Thymus (tissue), 11 donors: ENCODE results near the gene TAS1R1. TPM values are rescaled to one million over a fixed set of nuclear protein-coding genes. Genes with fewer than 3 reads are reported as not detected.
"Not testable (repeated sequence)": the region's sequence is repeated elsewhere in the genome, so short reads cannot be mapped to it uniquely, and the experiment has no call there.

Source experiments
- DNase-seq, 9 donors: peaks; one replicate each; pipeline ENCODE4 v3.0.0-alpha.2; 2013; ENCODE audit warnings: low spot score in 9 of 9, low read depth in 6 of 9, missing footprints in 1 of 9
- H3K27ac ChIP-seq, 2 donors: one replicate each; pipeline ENCODE4 v1.5.1; 2013; ENCODE audit warnings: control low read depth in 1 of 2, low read depth in 1 of 2, low read length in 1 of 2, mild to moderate bottlenecking in 1 of 2, moderate library complexity in 1 of 2
- H3K27me3 ChIP-seq, 2 donors: one replicate each; pipeline ENCODE4 v1.5.1; 2013; ENCODE audit warnings: low read length in 1 of 2; ENCODE audit not compliant: control insufficient read depth in 2 of 2, insufficient read depth in 1 of 2
- H3K36me3 ChIP-seq, 2 donors: one replicate each; pipeline ENCODE4 v1.5.1; 2013; ENCODE audit warnings: low read length in 1 of 2, mild to moderate bottlenecking in 1 of 2, moderate library complexity in 1 of 2; ENCODE audit not compliant: control insufficient read depth in 2 of 2, insufficient read depth in 2 of 2
- H3K4me1 ChIP-seq, 2 donors: one replicate each; pipeline ENCODE4 v1.5.1; 2013; ENCODE audit warnings: low read length in 2 of 2; ENCODE audit not compliant: control insufficient read depth in 2 of 2, insufficient read depth in 2 of 2
- H3K4me3 ChIP-seq, 2 donors: one replicate each; pipeline ENCODE4 v1.5.1; 2013; ENCODE audit warnings: low read length in 2 of 2, control low read depth in 1 of 2, mild to moderate bottlenecking in 1 of 2
- H3K9me3 ChIP-seq, 2 donors: one replicate each; pipeline ENCODE4 v1.5.1; 2013; ENCODE audit warnings: low read length in 1 of 2, mild to moderate bottlenecking in 1 of 2; ENCODE audit not compliant: control insufficient read depth in 2 of 2, insufficient read depth in 1 of 2
- WGBS: extraction: QIAGEN DNeasy Blood & Tissue Kit; methylation state at CpG from one replicate; pipeline ENCODE4 v1.1.7; 2013; 5-methylcytosine and 5-hydroxymethylcytosine counted together
- polyA plus RNA-seq: library from polyadenylated mRNA; stranded (reverse); fragments of 200-250 nt; gene quantifications from one replicate; pipeline ENCODE4 v1.2.3, GENCODE V29; 2013
- total RNA-seq: library from RNA; stranded (reverse); fragments of 120-200 nt; gene quantifications from one replicate; pipeline ENCODE4 v1.2.4, GENCODE V29; 2013
- donor health status: healthy.

Gene TAS1R1
- total and polyA plus RNA-seq, 2 donors: not detected

DNA sequence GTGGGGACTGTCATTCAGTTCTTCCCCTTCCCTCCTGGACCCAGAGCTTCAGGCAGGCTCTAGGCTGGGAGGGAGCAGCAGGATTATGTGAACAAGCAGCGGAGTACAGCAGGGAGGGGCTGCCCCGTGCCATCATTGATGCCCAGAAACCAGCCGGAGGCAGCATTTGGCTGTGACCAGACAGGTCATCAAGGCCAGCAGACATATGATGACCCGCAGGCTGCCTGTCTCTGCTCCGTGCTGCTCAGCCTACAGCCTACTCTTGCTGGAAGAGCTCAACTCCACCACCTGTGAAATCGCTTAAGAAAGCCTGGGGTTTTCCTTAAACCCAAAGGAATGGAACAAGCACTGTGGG is 42.6 kb downstream of the TAS1R1 start:
- peaks cover 15 to 29% of the 10 kb centered on the region in 2 donors for H3K4me1 ChIP-seq
- H3K9me3 ChIP-seq: no peaks in the 10 kb centered on the region
- WGBS: 95% methylated on average over 6 of the region's 6 CpGs
- no peak overlapping the region for H3K4me3 ChIP-seq
- no peak overlapping the region for H3K27ac ChIP-seq
- peaks cover 0 to 5% of the 10 kb centered on the region in 2 donors for H3K27me3 ChIP-seq
- H3K36me3 ChIP-seq: peaks cover 46 to 53% of the 10 kb centered on the region in 2 donors
- no peak for DNase-seq

DNA sequence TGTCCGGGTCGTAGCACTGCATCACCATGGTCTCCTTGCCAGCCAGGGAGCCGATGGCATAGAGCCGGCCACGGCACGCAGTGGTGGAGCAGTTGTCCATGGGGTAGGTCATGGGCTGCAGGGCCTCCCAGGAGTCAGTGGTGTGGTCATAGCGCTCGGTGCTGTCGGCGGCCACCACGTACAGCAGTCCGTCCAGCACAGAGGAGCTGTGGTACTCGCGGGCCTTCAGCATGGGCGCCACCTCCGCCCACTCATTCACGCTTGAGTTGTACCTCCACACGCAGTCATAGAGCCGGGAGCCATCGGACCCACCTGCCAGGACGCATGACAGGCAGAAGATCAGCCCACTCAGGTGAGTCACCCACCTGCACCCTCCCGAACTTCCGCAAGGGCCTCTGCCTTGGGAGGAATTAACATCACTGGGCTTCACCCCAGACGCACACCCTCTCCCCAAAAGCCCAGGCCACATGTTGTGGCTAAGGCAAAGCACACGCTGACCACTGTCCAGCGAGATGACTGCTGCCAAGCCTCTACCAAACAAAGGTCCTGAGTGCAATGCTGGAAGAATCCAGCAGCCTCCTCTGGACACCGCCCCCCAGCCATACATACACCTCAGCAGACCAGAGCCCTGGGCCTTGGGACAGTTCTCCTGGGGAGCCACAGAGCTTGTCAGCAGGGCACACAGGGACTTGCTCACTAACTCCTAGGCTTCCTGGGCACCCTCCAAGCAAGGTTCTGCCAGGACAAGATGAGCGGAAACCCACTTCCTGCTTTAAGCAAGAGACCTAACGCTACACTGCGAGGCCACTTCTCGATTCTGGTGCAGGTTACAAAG is 44.3 kb downstream of the TAS1R1 start:
- peak in 3 of 9 donors; percentile 55 to 81 (median 65) for DNase-seq
- Histone ChIP-seq H3K27ac (peak overlapping the region; percentile 47 to 78), H3K9me3 (no peaks in the 10 kb centered on the region), H3K36me3 (peaks cover 32 to 37% of the 10 kb centered on the region in 2 donors), H3K4me1 (peaks cover 17 to 42% of the 10 kb centered on the region in 2 donors), H3K4me3 (peak overlapping the region; percentile 77 to 92), H3K27me3 (peaks cover 0 to 5% of the 10 kb centered on the region in 2 donors)
- 68% methylated on average over 31 of the region's 31 CpGs for WGBS

DNA sequence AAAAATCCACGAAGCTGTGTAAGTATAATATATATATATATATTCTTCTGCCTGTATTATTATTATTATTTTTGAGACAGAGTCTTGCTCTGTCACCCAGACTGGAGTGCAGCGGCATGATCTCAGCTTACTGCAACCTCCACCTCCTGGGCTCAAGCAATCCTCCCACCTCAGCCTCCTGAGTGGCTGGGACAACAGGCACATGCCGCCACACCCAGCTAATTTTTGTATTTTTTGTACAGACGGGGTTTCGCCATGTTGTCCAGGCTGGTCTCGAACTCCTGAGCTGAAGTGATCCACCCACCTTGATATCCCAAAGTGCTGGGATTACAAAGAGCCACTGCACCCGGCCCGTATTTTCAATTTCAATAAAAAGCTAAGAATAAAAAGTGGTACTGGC is 44.9 kb downstream of the TAS1R1 start:
- H3K4me3 ChIP-seq: peak overlapping the region; percentile 77 to 92
- peaks cover 32 to 34% of the 10 kb centered on the region in 2 donors for H3K36me3 ChIP-seq
- not testable (repeated sequence) for DNase-seq, H3K27me3 ChIP-seq, H3K9me3 ChIP-seq
- 28% methylated on average over 8 of the region's 8 CpGs for WGBS
- peak overlapping the region; percentile 3 to 47 for H3K27ac ChIP-seq
- H3K4me1 ChIP-seq: peaks cover 17 to 43% of the 10 kb centered on the region in 2 donors

DNA sequence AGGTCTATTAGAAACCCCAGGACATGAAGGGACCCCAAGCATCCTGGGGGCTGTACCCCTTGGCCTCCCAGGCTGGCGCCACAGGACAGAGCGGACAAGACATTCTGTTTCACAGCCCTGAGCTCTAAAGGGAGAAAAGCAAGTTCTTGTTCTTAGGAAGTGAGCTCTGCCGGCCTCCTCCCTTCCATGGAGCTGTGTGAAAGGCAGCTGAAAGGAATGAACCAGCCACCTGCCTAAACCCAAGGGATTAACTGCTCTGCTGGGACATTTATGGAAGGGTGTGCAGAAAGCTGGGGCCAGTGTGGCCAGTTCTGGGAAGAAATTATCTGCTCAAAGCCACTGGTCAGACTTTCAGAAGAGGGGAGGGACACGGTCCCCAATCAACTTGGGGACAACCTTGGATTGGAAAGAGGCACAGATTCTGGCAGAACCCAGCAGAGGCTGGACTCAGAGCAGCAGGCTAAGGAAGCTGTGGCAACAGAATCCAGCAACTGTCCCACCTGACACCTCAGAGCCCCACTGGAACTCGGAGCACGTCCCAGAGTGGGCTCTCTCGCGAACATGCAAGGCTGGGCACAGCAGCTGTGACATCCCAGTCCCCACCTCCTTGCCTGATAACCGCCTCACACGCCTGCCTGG is 45.4 kb downstream of the TAS1R1 start:
- Histone ChIP-seq H3K27me3 (peaks cover 0 to 5% of the 10 kb centered on the region in 2 donors), H3K36me3 (peaks cover 28% of the 10 kb centered on the region in 2 donors), H3K4me3 (peak overlapping the region; percentile 77 to 92), H3K9me3 (no peaks in the 10 kb centered on the region), H3K27ac (peak overlapping the region; percentile 20 to 47), H3K4me1 (peaks cover 17 to 43% of the 10 kb centered on the region in 2 donors)
- 21% methylated on average over 10 of the region's 10 CpGs for WGBS
- DNase-seq: no peak

DNA sequence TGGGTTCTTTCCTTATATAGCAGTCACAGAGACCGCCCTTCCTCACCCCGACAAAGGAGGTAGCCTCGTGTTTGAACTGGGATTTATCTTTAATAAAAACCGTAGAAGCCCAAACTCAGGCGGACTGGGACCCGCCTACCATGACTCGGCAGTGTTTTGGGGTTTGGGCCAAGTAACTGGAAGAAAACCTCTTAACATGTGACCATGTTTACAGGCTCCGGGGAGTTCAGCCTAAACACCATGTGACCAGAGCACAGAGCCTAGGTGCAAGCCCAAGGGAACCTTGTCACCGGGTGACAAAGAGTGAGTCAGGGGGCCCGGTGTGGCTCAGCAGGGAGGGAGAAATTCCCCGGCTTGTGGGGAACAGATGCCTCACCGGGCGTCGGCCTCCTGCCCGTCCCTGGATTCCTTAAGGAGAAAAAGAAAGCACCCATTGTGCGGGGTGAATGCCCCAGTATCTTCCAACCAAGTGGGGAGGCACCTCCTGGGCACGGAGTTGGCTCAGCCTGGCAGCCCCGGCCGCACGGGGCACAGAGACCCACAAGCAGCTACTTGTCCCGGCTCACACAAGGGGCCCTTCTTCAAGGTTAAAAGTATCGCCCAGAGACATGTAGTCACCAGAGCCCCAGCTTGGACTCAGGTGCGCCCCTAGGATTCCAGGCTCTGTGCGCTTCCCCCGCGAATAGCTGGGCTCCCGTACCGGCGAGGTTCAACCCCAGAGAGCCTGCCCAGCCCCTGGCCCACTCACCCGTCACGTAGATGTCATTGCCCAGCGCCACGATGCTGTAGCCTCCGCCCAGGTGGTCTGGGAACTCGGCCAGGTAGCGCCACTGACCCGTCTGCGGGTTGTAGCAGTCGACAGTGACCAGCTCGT is 46.2 kb downstream of the TAS1R1 start:
- peak in 3 of 9 donors; percentile 48 to 76 (median 58) for DNase-seq
- Histone ChIP-seq H3K36me3 (peaks cover 23 to 25% of the 10 kb centered on the region in 2 donors), H3K4me1 (peaks cover 17 to 43% of the 10 kb centered on the region in 2 donors), H3K4me3 (peak overlapping the region; percentile 77 to 92), H3K27me3 (peaks cover 0 to 5% of the 10 kb centered on the region in 2 donors), H3K9me3 (no peaks in the 10 kb centered on the region), H3K27ac (peak overlapping the region; percentile 20 to 91)
- under 1% methylated on average over 40 of the region's 40 CpGs for WGBS

DNA sequence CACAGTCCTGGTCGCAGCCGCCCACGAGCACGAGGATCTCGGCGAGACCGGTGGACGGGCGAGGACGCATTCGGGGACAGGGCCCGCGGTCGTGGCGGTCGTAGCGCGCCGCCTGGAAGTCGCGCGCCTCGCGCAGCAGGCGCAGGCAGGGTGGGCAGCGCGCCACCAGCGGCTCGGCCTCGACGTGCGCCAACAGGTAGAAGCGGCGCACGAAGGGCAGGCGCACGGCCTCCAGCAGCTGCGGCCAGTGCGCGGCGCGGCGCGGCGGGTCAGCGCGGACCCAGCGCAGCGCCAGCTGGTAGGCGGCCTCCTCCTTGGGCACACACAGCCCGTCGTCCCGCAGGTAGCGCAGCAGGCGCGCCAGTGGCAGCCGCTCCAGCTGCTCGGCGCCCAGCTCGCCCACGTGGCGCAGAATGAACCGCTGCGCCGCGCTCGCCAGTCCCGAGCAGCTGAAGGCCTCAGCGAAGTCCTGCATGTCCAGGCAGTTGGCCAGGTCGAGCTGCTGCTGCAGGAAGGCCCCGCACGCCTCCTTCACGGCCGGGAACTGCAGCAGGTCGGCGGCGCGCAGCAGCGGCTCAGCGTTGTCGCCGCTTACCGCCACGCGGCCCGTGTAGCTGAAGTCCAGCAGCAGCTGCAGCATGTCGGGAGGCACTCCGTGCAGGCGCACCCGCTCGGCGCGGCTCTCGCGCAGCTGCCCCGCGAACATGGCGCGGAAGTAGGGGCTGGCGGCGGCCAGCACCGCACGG is 47.0 kb downstream of the TAS1R1 start:
- Histone ChIP-seq H3K4me3 (peak overlapping the region; percentile 77 to 92), H3K27me3 (peaks cover 0 to 5% of the 10 kb centered on the region in 2 donors), H3K4me1 (peaks cover 17 to 43% of the 10 kb centered on the region in 2 donors), H3K9me3 (no peaks in the 10 kb centered on the region), H3K36me3 (peaks cover 16 to 19% of the 10 kb centered on the region in 2 donors), H3K27ac (peak overlapping the region; percentile 8 to 91)
- under 1% methylated on average over 103 of the region's 103 CpGs for WGBS
- DNase-seq: peak in 2 of 9 donors; percentile 29 to 35

DNA sequence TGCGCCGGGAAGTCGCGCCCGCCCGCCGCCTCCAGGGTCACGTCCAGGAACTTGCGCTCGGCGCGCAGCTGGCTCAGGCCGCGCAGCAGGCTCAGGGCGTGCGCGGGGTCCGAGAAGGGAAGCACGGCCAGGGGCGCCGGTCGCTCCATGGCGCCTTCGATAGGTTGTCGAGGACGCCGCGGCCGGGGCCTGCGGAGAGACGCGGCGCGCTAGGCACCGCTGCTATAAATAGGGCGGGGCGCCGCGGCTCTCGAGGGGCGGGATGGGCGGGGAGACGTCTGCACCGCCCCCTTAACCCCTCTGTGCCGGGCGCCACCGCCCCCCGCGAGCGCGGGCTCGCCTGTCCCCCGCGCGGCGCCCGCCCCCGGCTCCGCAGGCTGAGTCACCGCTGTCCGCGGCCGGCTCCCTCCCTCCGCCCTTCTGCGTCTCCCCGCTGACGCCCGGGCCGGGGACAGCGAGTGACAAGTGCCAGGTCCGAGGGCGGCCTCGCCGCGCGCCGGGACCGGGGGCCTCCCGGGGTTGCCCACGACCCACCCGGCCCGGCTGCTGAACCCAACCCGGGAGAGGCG is 47.6 kb downstream of the TAS1R1 start, which contains the start of gene KLHL21:
Gene KLHL21 (minus strand): TSS at position 201 of the 569 bp plus-strand sequence. CDS start 52 bp downstream, at position 149.
- DNase-seq: peak in 6 of 9 donors; percentile 70 to 91 (median 76)
- H3K4me1 ChIP-seq: peaks cover 17 to 43% of the 10 kb centered on the region in 2 donors
- WGBS: under 1% methylated on average over 84 of the region's 84 CpGs
- H3K27me3 ChIP-seq: peaks cover 0 to 5% of the 10 kb centered on the region in 2 donors
- peak within 1 kb of the TSS; percentile 95 for H3K27ac ChIP-seq
- H3K4me3 ChIP-seq: peak within 1 kb of the TSS; percentile 77 to 92
- peaks cover 9 to 12% of the 10 kb centered on the region in 2 donors for H3K36me3 ChIP-seq
- H3K9me3 ChIP-seq: no peaks in the 10 kb centered on the region
